ENCODE data around the gene DDX28. TPM values are rescaled to one million over a fixed set of nuclear protein-coding genes. Genes with fewer than 3 reads are reported as not detected.

The DDX28 gene
- polyA plus RNA-seq, 1 donor, result 9.9 TPM

Other genes with a start within 250 kb of the DDX28 start
- gene RANBP10, start 216.7 kb downstream of the DDX28 start, polyA plus RNA-seq, result 18.0 TPM
- gene TSNAXIP1, start 216.3 kb downstream of the DDX28 start, polyA plus RNA-seq, result 1.5 TPM
- 23.4 TPM for gene THAP11, start 180.9 kb downstream of the DDX28 start, polyA plus RNA-seq
- gene NUTF2, start 176.3 kb downstream of the DDX28 start, polyA plus RNA-seq, result 123 TPM
- gene CENPT, start 175.5 kb downstream of the DDX28 start, polyA plus RNA-seq, result 58.1 TPM
- 59.7 TPM for gene EDC4, start 150.2 kb downstream of the DDX28 start, polyA plus RNA-seq
- 1.6 TPM for gene NRN1L, start 138.3 kb downstream of the DDX28 start, polyA plus RNA-seq
- 24.2 TPM for gene PSKH1, start 130.0 kb downstream of the DDX28 start, polyA plus RNA-seq
- gene CTRL, start 91.4 kb downstream of the DDX28 start, polyA plus RNA-seq, result 0.87 TPM
- gene PSMB10, start 86.4 kb downstream of the DDX28 start, polyA plus RNA-seq, result 99.2 TPM
- gene LCAT, start 79.1 kb downstream of the DDX28 start, polyA plus RNA-seq, result 18.5 TPM
- 25.5 TPM for gene SLC12A4, start 54.6 kb downstream of the DDX28 start, polyA plus RNA-seq
- gene DPEP3, start 42.7 kb downstream of the DDX28 start, polyA plus RNA-seq, result 0.09 TPM
- 1.6 TPM for gene DPEP2, start 23.7 kb downstream of the DDX28 start, polyA plus RNA-seq
- gene DPEP2NB, start 7.3 kb downstream of the DDX28 start, polyA plus RNA-seq, result not detected
- 12.2 TPM for gene DUS2, start 52 bp upstream of the DDX28 start, polyA plus RNA-seq
- 22.0 TPM for gene NFATC3, start 62.1 kb upstream of the DDX28 start, polyA plus RNA-seq
- gene ESRP2, start 212.9 kb upstream of the DDX28 start, polyA plus RNA-seq, result 40.0 TPM
- 18.7 TPM for gene PLA2G15, start 222.1 kb upstream of the DDX28 start, polyA plus RNA-seq
- gene SLC7A6, start 241.3 kb upstream of the DDX28 start, polyA plus RNA-seq, result 11.6 TPM